WTC11 (cell line): ENCODE measurements around the gene DCTPP1. TPM values are rescaled to one million over a fixed set of nuclear protein-coding genes. Genes with fewer than 3 reads are reported as not detected.
"Not testable (repeated sequence)": the region's sequence is repeated elsewhere in the genome, so short reads cannot be mapped to it uniquely, and the experiment has no call there.

Experiments used
- ATAC-seq: fragments of 200-7000 bp; cut with Tn5 transposase; 2 replicates; pipeline ENCODE4 v1.10.0; 2021; ENCODE audit warnings: mild to moderate bottlenecking, moderate library complexity
- CTCF ChIA-PET: fragments of 300-600 bp; sonication (Branson Sonifier 250); formaldehyde crosslinking; loops from one replicate; lab custom pipeline; 2021; ENCODE audit warnings: antibody characterized with exemption; lab: Charles Lee
- POLR2A ChIA-PET: fragments of 350-600 bp; sonication (Branson Sonifier 250); formaldehyde crosslinking; loops from one replicate; lab custom pipeline; 2021; ENCODE audit warnings: antibody characterized with exemption; lab: Charles Lee
- DNase-seq: peaks from one replicate; pipeline ENCODE4 v3.0.0; 2021; ENCODE audit warnings: low spot score
- H3K27ac Mint-ChIP-seq: 2 replicates; pipeline ENCODE4 v1.8.0; 2021; ENCODE audit warnings: mixed read lengths
- H3K27me3 Mint-ChIP-seq: 2 replicates; pipeline ENCODE4 v1.8.0; 2021; ENCODE audit warnings: low read depth, mild to moderate bottlenecking, moderate library complexity, mixed read lengths
- H3K36me3 Mint-ChIP-seq: 2 replicates; pipeline ENCODE4 v1.8.0; 2021; ENCODE audit warnings: mixed read lengths
- H3K4me1 Mint-ChIP-seq: 2 replicates; pipeline ENCODE4 v1.8.0; 2022; ENCODE audit warnings: mixed read lengths
- H3K4me3 Mint-ChIP-seq: 2 replicates; pipeline ENCODE4 v1.8.0; 2021; ENCODE audit warnings: mild to moderate bottlenecking, moderate library complexity, mixed read lengths
- H3K9me3 Mint-ChIP-seq: 2 replicates; pipeline ENCODE4 v1.8.0; 2021; ENCODE audit warnings: mixed read lengths
- ATF3 ChIP-seq: sonication (generic); formaldehyde crosslinking; conservative IDR thresholded peaks from 2 replicates; pipeline ENCODE4 v1.8.1; 2022; ENCODE audit warnings: mild to moderate bottlenecking, missing genetic modification reagents
- CTCF ChIP-seq: fragments of 200-600 bp; IDR thresholded peaks from 2 replicates; pipeline ENCODE4 v1.8.0; 2022; ENCODE audit warnings: antibody characterized with exemption
- ETV6 ChIP-seq: sonication (generic); formaldehyde crosslinking; IDR thresholded peaks from 2 replicates; pipeline ENCODE4 v1.8.1; 2022; ENCODE audit warnings: mild to moderate bottlenecking, missing genetic modification reagents
- FOXK1 ChIP-seq: sonication (generic); formaldehyde crosslinking; IDR thresholded peaks from 2 replicates; pipeline ENCODE4 v1.8.0; 2022; ENCODE audit warnings: mild to moderate bottlenecking, moderate library complexity, missing genetic modification reagents
- GRHL2 ChIP-seq: fragments of 250-450 bp; sonication (Bioruptor Pico); IDR thresholded peaks from 2 replicates; pipeline ENCODE4 v1.8.0; 2022; ENCODE audit warnings: mild to moderate bottlenecking, moderate library complexity; ENCODE audit not compliant: insufficient replicate concordance, severe bottlenecking
- HMGXB4 ChIP-seq: sonication (generic); formaldehyde crosslinking; IDR thresholded peaks from 2 replicates; pipeline ENCODE4 v1.8.1; 2023; ENCODE audit warnings: mild to moderate bottlenecking, moderate library complexity, missing genetic modification reagents
- IRF2 ChIP-seq: sonication (generic); formaldehyde crosslinking; IDR thresholded peaks from 2 replicates; pipeline ENCODE4 v1.8.0; 2022; ENCODE audit warnings: low read depth, missing genetic modification reagents, borderline replicate concordance
- KAT7 ChIP-seq: sonication (generic); formaldehyde crosslinking; IDR thresholded peaks from 2 replicates; pipeline ENCODE4 v1.8.1; 2023; ENCODE audit warnings: missing genetic modification reagents, mild to moderate bottlenecking, borderline replicate concordance
- MYBL2 ChIP-seq: sonication (generic); formaldehyde crosslinking; IDR thresholded peaks from 2 replicates; pipeline ENCODE4 v1.8.1; 2023; ENCODE audit warnings: mild to moderate bottlenecking, moderate library complexity, missing genetic modification reagents
- NFATC4 ChIP-seq: fragments of 250-450 bp; sonication (Bioruptor Pico); IDR thresholded peaks from 2 replicates; pipeline ENCODE4 v1.9.0; 2021; ENCODE audit warnings: mild to moderate bottlenecking
- SMAD4 ChIP-seq: sonication (generic); formaldehyde crosslinking; IDR thresholded peaks from 2 replicates; pipeline ENCODE4 v1.8.0; 2022; ENCODE audit warnings: mild to moderate bottlenecking, missing genetic modification reagents
- ZNF121 ChIP-seq: sonication (generic); formaldehyde crosslinking; IDR thresholded peaks from 2 replicates; pipeline ENCODE4 v1.8.0; 2023; ENCODE audit warnings: missing genetic modification reagents
- ZNF263 ChIP-seq: sonication (generic); formaldehyde crosslinking; IDR thresholded peaks from 2 replicates; pipeline ENCODE4 v1.8.1; 2022; ENCODE audit warnings: low read depth, mild to moderate bottlenecking, moderate library complexity, missing genetic modification reagents
- total RNA-seq: library from RNA; stranded (reverse); gene quantifications from 3 replicates; pipeline ENCODE4 v1.2.3, GENCODE V29; 2021
- TF ChIP-seq, protein P1 (sequence below): sonication (generic); formaldehyde crosslinking; conservative IDR thresholded peaks from 2 replicates; pipeline ENCODE4 v1.8.1; 2023; ENCODE audit warnings: mild to moderate bottlenecking, low read depth, missing genetic modification reagents, moderate library complexity
- TF ChIP-seq, protein P2 (sequence below): sonication (generic); formaldehyde crosslinking; IDR thresholded peaks from 2 replicates; pipeline ENCODE4 v1.8.0; 2023; ENCODE audit warnings: missing genetic modification reagents
- TF ChIP-seq, protein P3 (sequence below): sonication (generic); formaldehyde crosslinking; IDR thresholded peaks from 2 replicates; pipeline ENCODE4 v1.8.1; 2022; ENCODE audit warnings: low read depth, mild to moderate bottlenecking, moderate library complexity, missing genetic modification reagents, borderline replicate concordance
- TF ChIP-seq, protein P4 (sequence below): sonication (generic); formaldehyde crosslinking; IDR thresholded peaks from 2 replicates; pipeline ENCODE4 v1.8.0; 2022; ENCODE audit warnings: mild to moderate bottlenecking, missing genetic modification reagents

The DCTPP1 gene
- total RNA-seq, 1 experiment from 2014 or later = 70.5 TPM

DNA sequence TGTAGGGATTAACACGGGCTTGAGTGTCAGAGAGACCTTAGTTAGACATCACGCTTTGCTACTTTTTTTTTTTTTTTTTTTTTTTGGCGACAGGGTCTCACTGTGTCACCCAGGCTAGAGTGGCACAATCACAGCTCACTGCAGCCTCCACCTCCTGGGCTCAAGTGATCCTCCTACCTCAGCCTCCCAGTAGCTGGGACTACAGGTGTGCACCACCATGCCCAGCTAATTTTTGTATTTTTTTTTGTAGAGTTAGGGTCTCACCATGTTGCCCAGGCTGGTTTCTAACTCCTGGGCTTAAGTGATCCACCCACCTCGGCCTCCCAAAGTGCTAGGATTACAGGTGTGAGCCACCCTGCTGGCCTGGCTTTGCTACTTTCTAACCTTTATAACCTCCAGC, 33.2 kb downstream of the DCTPP1 start:
- not testable (repeated sequence) for H3K9me3 Mint-ChIP-seq, DNase-seq, ATAC-seq, H3K36me3 Mint-ChIP-seq, H3K27me3 Mint-ChIP-seq
- Mint-ChIP-seq H3K4me3 (peak overlapping the region; percentile 97), H3K27ac (peak overlapping the region; percentile 70), H3K4me1 (peaks cover 41% of the 10 kb centered on the region)
- ChIA-PET CTCF (interaction anchor here (0.7 to 9.3 kb wide), 7 partner anchors 11 to 284 kb away, joined by 3 to 97 read pairs (median 5); partner anchors contain the start of genes CD2BP2, DCTPP1, GDPD3 and SEPTIN1), POLR2A (interaction anchor here (1.0 to 2.0 kb wide), 3 partner anchors 11 to 21 kb away, joined by 3 to 26 read pairs (median 9); partner anchors contain the start of gene ZNF771)

GRCh38 chr16:30395992-30396585, 33.7 kb downstream of the DCTPP1 start:
- POLR2A ChIA-PET = interaction anchor here (1.0 to 2.0 kb wide), 9 partner anchors 8 to 41 kb away, joined by 3 to 26 read pairs (median 6); partner anchors contain the start of genes CD2BP2, MYL11 and ZNF771

GRCh38 chr16:30395155-30395991, 34.5 kb downstream of the DCTPP1 start, which contains the start of gene ZNF48:
Gene ZNF48 (plus strand): TSS chr16:30395420. CDS start chr16:30395795, 375 bp downstream.
- CTCF ChIA-PET = interaction anchor here (0.5 to 9.3 kb wide), 18 partner anchors 9 to 283 kb away, joined by 3 to 97 read pairs (median 5); partner anchors contain the start of genes CD2BP2, DCTPP1, GDPD3 and SEPTIN1
- Mint-ChIP-seq H3K9me3 (no peaks in the 10 kb centered on the region), H3K27ac (peak within 1 kb of the TSS; percentile 98)
- TF ChIP-seq SMAD4 (CRISPR knock-in tag) = peak; percentile 76
- TF ChIP-seq MYBL2 (CRISPR knock-in tag) = peak; percentile 39; the same call in 1 of the 2 replicates
- peak; percentile 14 for TF ChIP-seq FOXK1 (CRISPR knock-in tag)
- TF ChIP-seq HMGXB4 (CRISPR knock-in tag) = 0 out of 2 replicates have a peak, but pooled peaks have one; percentile 48
- TF ChIP-seq NFATC4 (CRISPR knock-in tag) = no peak
- no peak for TF ChIP-seq ZNF121 (CRISPR knock-in tag)
- TF ChIP-seq, protein P1, sequence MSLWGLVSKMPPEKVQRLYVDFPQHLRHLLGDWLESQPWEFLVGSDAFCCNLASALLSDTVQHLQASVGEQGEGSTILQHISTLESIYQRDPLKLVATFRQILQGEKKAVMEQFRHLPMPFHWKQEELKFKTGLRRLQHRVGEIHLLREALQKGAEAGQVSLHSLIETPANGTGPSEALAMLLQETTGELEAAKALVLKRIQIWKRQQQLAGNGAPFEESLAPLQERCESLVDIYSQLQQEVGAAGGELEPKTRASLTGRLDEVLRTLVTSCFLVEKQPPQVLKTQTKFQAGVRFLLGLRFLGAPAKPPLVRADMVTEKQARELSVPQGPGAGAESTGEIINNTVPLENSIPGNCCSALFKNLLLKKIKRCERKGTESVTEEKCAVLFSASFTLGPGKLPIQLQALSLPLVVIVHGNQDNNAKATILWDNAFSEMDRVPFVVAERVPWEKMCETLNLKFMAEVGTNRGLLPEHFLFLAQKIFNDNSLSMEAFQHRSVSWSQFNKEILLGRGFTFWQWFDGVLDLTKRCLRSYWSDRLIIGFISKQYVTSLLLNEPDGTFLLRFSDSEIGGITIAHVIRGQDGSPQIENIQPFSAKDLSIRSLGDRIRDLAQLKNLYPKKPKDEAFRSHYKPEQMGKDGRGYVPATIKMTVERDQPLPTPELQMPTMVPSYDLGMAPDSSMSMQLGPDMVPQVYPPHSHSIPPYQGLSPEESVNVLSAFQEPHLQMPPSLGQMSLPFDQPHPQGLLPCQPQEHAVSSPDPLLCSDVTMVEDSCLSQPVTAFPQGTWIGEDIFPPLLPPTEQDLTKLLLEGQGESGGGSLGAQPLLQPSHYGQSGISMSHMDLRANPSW (CRISPR knock-in tag) = no peak
- no peak for TF ChIP-seq ATF3 (CRISPR knock-in tag)
- TF ChIP-seq, protein P2, sequence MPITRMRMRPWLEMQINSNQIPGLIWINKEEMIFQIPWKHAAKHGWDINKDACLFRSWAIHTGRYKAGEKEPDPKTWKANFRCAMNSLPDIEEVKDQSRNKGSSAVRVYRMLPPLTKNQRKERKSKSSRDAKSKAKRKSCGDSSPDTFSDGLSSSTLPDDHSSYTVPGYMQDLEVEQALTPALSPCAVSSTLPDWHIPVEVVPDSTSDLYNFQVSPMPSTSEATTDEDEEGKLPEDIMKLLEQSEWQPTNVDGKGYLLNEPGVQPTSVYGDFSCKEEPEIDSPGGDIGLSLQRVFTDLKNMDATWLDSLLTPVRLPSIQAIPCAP = 0 out of 2 replicates have a peak, but pooled peaks have one; percentile 44
- TF ChIP-seq GRHL2 (CRISPR knock-in tag) = no peak
- TF ChIP-seq CTCF = no peak
- peak; percentile 55; the same call in 1 of the 2 replicates for TF ChIP-seq ETV6 (CRISPR knock-in tag)
- no peak for TF ChIP-seq IRF2 (CRISPR knock-in tag)
- TF ChIP-seq, protein P3, sequence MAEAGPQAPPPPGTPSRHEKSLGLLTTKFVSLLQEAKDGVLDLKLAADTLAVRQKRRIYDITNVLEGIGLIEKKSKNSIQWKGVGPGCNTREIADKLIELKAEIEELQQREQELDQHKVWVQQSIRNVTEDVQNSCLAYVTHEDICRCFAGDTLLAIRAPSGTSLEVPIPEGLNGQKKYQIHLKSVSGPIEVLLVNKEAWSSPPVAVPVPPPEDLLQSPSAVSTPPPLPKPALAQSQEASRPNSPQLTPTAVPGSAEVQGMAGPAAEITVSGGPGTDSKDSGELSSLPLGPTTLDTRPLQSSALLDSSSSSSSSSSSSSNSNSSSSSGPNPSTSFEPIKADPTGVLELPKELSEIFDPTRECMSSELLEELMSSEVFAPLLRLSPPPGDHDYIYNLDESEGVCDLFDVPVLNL (CRISPR knock-in tag) = 0 out of 2 replicates have a peak, but pooled peaks have one; percentile 15
- TF ChIP-seq KAT7 (CRISPR knock-in tag) = peak; percentile 82; the same call in 1 of the 2 replicates
- TF ChIP-seq, protein P4, sequence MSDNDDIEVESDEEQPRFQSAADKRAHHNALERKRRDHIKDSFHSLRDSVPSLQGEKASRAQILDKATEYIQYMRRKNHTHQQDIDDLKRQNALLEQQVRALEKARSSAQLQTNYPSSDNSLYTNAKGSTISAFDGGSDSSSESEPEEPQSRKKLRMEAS (CRISPR knock-in tag) = peak; percentile 61; the same call in 1 of the 2 replicates

More at GRCh38 chr16:30395992-30396585, 33.7 kb downstream of the DCTPP1 start:
- ATAC-seq = no peak
- CTCF ChIA-PET = interaction anchor here (0.5 to 9.3 kb wide), 9 partner anchors 12 to 284 kb away, joined by 3 to 97 read pairs (median 5); partner anchors contain the start of genes CD2BP2, DCTPP1, GDPD3 and SEPTIN1
- peak overlapping the region; percentile 97 for H3K4me3 Mint-ChIP-seq
- H3K27me3 Mint-ChIP-seq = peaks cover under 1% of the 10 kb centered on the region; the same call in 1 of the 2 replicates
- no peak for DNase-seq
- H3K9me3 Mint-ChIP-seq = no peaks in the 10 kb centered on the region
- peaks cover 39% of the 10 kb centered on the region for H3K4me1 Mint-ChIP-seq
- peak overlapping the region; percentile 87 for H3K27ac Mint-ChIP-seq
- TF ChIP-seq ZNF263 (CRISPR knock-in tag) = no peak
- TF ChIP-seq, protein P4 (CRISPR knock-in tag) = 0 out of 2 replicates have a peak, but pooled peaks have one; percentile 11
- H3K36me3 Mint-ChIP-seq = peaks cover 5% of the 10 kb centered on the region

More at GRCh38 chr16:30395155-30395991, 34.5 kb downstream of the DCTPP1 start, which contains the start of gene ZNF48:
- POLR2A ChIA-PET = interaction anchor here (0.7 to 2.0 kb wide), 11 partner anchors 9 to 163 kb away, joined by 3 to 26 read pairs (median 5); partner anchors contain the start of genes CD2BP2, MYL11, ZNF764 and ZNF771
- Mint-ChIP-seq H3K4me1 (peaks cover 36% of the 10 kb centered on the region), H3K4me3 (peak within 1 kb of the TSS; percentile 97), H3K36me3 (peaks cover 5% of the 10 kb centered on the region), H3K27me3 (peaks cover 4% of the 10 kb centered on the region; the same call in 1 of the 2 replicates)
- peak; percentile 85 for DNase-seq
- peak; percentile 81 for ATAC-seq
